ENCODE results near the gene RPP21.
"Not testable (repeated sequence)": the region's sequence is repeated elsewhere in the genome, so short reads cannot be mapped to it uniquely, and the experiment has no call there.

Gene RPP21

GRCh38 chr6:30331981-30332380 lies 13.0 kb upstream of the RPP21 start:
- DNase-seq, result no peak

- DNase-seq, result no peak
Measured at GRCh38 chr6:30334075-30334783, 10.7 kb upstream of the RPP21 start.

GRCh38 chr6:30340589-30341054 lies 4.3 kb upstream of the RPP21 start:
- DNase-seq, result no peak

GRCh38 chr6:30341218-30341617 lies 3.7 kb upstream of the RPP21 start:
- no peak for DNase-seq

GRCh38 chr6:30341728-30342127 lies 3.2 kb upstream of the RPP21 start:
- DNase-seq, result no peak

GRCh38 chr6:30344191-30344867 lies 627 bp upstream of the RPP21 start:
- no peak for DNase-seq

- no peak for DNase-seq
Measured at GRCh38 chr6:30345852-30346251, 896 bp downstream of the RPP21 start.

- DNase-seq, result no peak
Measured at GRCh38 chr6:30348957-30349356, 4.0 kb downstream of the RPP21 start.

- no peak for DNase-seq
Measured at GRCh38 chr6:30349421-30350177, 4.6 kb downstream of the RPP21 start.

GRCh38 chr6:30350524-30350923 lies 5.6 kb downstream of the RPP21 start:
- DNase-seq, result no peak

GRCh38 chr6:30352550-30352949 lies 7.6 kb downstream of the RPP21 start:
- DNase-seq, result no peak

GRCh38 chr6:30355281-30355680 lies 10.3 kb downstream of the RPP21 start:
- DNase-seq, result no peak

GRCh38 chr6:30356536-30356935 lies 11.6 kb downstream of the RPP21 start:
- no peak for DNase-seq

- DNase-seq, result peak; percentile 7
Measured at GRCh38 chr6:30357678-30358540, 13.0 kb downstream of the RPP21 start.

GRCh38 chr6:30359276-30359675 lies 14.3 kb downstream of the RPP21 start:
- no peak for DNase-seq

- DNase-seq, result no peak
Measured at GRCh38 chr6:30360139-30360538, 15.2 kb downstream of the RPP21 start.

- DNase-seq, result no peak
Measured at GRCh38 chr6:30361661-30362060, 16.7 kb downstream of the RPP21 start.

GRCh38 chr6:30363459-30363858 lies 18.5 kb downstream of the RPP21 start:
- no peak for DNase-seq

- DNase-seq, result no peak
Measured at GRCh38 chr6:30364591-30364990, 19.6 kb downstream of the RPP21 start.

GRCh38 chr6:30369280-30369679 lies 24.3 kb downstream of the RPP21 start:
- DNase-seq, result not testable (repeated sequence)

- DNase-seq, result no peak
Measured at GRCh38 chr6:30378290-30378937, 33.5 kb downstream of the RPP21 start.

GRCh38 chr6:30380464-30380863 lies 35.5 kb downstream of the RPP21 start:
- DNase-seq, result no peak

All from KG1 (cell line).